HG02943 (cell line): ENCODE data around the gene GALNT16.

Source experiments
- ATAC-seq: cut with Tn5 transposase; IDR thresholded peaks from one replicate; pipeline ENCODE4 v1.9.1; 2021; ENCODE audit warnings: mild to moderate bottlenecking, low read depth, moderate library complexity; ENCODE audit not compliant: unreplicated experiment

GALNT16 gene

GRCh38 chr14:69314327-69314726, 54.4 kb downstream of the GALNT16 start:
- no peak for ATAC-seq

DNA sequence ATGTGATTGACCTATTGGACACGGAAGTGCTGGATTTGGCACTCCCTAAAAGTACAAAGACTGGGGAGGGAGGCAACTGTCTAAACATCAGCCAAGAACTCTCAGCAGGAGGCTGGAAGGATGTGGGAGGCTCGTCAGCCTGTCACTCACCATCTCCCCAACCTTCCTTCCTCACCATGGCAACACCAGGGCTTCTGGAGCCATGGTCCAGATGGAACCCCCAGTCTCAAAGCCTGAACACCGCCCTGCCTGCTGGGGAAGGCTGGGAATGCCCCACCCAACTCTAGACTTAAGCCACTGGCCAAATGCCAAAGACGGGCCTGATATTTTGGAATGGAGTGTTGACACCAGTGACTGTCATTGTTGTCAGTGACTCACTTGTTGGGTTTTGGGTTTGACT, 55.3 kb downstream of the GALNT16 start:
- ATAC-seq = no peak

- no peak for ATAC-seq
Measured at GRCh38 chr14:69316449-69317101, 56.6 kb downstream of the GALNT16 start.

- ATAC-seq = no peak
Measured at GRCh38 chr14:69317102-69317755, 57.3 kb downstream of the GALNT16 start.

- no peak for ATAC-seq
Measured at GRCh38 chr14:69317780-69318179, 57.8 kb downstream of the GALNT16 start.

DNA sequence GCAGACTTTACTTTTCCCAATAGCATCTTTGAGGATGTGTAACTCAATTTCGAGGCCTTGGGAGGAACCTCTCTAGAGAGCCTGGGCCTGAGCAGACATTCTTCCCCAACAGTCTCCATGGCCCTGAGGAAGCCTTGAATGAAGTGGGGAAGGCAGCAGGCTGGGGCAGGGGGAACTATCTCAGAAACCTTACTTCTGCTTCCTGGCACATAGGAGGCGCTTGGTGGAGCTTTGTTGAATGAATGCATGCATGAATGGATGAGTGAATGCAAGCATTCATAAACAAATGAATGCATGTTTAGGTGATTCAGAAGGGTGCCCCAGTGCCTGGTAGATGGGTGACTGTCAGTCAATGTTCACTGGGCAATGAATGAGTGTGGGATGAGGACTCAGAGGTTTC, 58.3 kb downstream of the GALNT16 start:
- no peak for ATAC-seq

GRCh38 chr14:69318901-69319475, 59.0 kb downstream of the GALNT16 start:
- no peak for ATAC-seq

- ATAC-seq = no peak
Measured at GRCh38 chr14:69319911-69320310, 60.0 kb downstream of the GALNT16 start.

DNA sequence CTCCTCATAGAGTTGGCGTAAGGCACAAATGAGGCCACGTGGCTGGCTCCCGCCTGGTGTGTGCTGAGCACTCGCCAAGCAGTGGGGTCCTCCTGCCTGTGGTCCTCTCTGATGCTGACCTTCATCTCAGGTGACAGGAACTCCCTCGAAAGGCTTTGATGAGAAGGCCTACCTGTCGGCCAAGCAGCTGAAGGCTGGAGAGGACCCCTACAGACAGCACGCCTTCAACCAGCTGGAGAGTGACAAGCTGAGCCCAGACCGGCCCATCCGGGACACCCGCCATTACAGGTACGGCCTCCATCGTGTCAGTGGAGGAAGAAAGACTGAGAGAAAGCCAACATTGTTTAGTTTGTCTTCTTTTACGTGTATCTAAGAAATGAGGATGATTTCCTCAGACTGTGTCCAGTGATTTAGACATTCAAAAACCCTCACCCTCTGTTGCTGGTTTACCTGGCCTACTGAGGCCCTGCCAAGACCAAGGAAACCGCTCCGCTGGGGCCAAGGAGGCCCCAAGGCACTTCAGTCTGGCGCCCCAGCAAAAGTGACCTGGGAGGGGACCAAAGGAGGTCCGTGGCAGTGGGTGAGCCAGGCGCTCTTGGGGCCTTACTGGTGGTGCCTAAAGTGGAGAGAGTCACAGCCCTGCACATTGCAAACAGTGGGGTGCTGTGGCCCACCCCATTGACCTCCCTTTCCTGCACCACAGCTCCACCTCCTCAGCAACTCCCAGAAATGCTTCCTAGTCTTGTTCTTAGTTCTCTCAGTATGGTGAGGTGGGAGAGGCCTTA, 60.8 kb downstream of the GALNT16 start:
- no peak for ATAC-seq

GRCh38 chr14:69321601-69322330, 61.8 kb downstream of the GALNT16 start:
- ATAC-seq = no peak

DNA sequence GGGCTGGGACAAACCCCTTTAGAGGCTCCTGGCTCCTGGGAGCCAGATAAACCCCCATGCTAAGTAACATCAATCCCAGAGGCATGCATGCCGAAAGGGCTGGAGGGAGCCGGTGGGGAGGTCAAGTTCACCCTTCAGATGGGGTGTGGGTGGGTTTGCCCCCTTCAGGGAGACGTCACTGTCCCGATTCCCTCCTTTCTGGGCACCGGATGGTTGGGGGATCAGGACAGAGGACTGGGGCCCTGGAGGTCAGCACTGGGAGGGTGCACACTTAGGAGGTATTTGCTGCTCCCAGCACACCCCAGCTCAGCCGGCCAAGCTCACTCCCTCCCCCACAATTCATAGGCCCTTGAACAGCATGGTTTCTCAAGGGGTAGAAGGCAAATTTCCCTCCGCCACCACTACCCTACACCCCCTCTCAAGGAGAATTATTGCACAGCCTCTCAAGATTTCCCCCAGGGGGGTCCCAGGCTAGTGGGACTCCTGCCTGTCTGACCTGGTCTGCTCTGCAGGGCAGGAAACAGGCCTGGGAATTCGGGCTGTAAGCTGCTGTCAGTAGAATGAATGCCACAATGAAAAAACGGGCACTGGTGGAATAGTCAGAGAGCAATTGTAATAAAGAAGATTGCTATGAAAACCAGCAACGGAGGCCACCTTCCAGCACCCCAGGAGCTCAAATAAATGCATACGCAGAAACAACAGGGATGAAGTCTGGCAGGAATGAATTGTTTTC, 63.5 kb downstream of the GALNT16 start:
- no peak for ATAC-seq

DNA sequence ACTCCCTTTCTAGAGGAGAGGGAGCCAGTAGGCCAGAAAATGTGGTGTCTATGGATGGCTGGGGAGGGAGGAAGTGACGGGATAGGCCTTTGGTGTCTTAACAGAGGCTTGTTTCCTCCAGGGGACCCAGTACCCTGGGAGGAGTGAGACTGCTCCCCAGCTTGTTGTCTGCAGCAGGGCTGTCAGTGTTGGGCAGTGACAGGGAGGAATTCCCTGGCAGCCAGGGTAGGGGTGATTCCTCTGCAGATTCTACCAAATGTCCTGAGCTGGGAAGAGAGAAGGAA, 64.0 kb downstream of the GALNT16 start:
- ATAC-seq = no peak

DNA sequence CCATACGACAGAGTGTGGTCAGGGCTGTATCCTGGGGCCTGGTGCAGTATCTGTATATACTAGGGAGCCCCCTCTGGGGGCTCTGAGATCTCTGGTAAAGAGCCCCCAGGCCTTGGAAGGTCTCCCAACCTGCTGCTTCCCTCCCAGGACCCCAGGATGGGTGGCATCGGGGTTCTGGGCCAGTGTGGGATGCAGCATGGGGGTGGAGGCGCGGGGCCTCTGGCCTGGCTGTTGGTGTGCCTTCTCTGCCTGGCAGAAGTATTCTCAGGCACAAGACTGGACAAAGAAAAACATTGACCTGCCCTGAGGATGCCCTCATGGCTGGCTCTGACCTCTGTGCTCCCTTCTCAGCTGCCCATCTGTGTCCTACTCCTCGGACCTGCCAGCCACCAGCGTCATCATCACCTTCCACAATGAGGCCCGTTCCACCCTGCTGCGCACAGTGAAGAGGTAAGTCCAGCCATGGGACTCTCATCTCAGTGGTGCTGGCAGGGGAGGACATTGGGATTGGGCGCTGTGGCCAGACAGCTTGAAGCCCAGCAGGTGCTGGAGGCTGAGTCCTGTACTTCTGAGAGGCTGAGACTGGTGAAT, 64.5 kb downstream of the GALNT16 start:
- no peak for ATAC-seq

DNA sequence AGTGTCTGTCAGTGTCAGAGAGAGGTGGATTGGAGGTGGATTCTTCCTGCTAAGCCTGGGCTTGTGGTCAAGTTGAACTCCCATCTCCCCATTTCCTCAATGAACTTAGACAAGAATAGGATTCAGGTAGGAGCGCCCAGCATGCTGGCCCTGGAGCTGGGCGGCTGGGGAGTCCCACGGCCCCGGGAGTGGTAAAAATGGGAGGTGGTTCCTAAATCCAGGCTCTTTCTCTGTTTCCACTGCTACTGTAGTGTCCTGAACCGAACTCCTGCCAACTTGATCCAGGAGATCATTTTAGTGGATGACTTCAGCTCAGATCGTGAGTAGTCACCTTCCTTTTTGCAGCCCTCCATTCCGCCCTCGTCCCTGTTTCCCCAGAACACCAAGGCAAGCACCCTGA, 65.1 kb downstream of the GALNT16 start:
- ATAC-seq = no peak

DNA sequence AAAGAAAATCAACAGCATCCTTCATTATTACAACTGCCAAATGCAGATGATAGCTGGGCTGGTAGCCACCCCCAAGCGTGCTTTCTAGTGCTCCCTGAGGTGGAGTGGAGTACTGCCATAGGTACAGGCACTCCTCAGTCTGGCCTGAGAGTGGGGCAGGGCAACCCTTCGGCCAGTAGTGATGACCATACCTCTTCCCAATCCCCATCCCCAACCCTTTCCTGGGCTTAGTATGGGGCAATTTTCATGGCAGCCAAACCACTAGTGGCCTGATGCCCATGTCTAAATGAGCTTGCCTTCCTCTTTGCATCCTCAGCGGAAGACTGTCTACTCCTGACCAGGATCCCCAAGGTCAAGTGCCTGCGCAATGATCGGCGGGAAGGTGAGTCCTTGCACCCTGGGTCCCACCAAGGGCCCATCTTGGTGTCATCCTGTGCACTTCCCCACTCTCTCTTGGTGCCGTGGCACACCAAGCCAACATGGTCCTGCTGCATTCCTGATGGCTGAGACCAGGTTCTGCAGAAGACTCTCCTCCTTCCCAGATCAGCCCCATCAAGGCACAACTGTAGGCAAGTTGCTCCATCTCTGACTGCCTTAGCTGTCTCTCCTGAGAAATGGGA, 65.8 kb downstream of the GALNT16 start:
- ATAC-seq = no peak

- no peak for ATAC-seq
Measured at GRCh38 chr14:69326611-69327010, 66.7 kb downstream of the GALNT16 start.

- no peak for ATAC-seq
Measured at GRCh38 chr14:69327507-69327906, 67.5 kb downstream of the GALNT16 start.

DNA sequence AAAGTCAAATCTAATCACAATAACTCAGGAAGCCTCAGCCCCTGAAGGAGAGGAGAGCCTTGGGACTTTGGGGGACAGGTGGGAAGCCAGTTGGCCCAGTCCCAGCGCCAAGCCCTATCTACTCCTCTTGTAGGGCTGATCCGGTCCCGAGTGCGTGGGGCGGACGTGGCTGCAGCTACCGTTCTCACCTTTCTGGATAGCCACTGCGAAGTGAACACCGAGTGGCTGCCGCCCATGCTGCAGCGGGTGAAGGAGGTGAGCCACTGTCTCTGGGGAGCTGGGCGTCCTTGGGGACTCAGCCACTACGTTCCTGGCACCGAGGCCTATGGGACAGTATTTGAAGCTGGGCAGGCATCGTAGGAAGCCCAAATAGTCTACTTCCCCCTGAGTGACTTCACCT, 68.4 kb downstream of the GALNT16 start:
- ATAC-seq = no peak

DNA sequence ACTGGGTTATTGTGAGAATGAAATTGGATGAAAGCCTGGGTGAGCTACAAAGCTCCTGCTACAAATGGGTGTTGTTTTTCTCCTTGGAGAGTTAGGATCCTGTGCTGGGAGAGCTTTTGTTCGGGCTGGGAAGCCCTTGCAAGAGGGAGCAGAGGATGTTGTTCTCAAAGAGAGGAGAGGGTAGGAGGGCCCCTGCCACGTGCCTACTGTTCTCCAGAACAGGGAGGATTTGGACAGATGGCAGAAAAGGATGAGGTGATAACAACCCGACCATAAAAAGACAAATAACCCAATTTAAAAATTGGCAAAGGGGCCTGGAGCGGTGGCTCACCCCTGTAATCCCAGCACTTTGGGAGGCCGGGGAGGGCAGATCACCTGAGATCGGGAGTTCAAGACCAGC, 68.8 kb downstream of the GALNT16 start:
- ATAC-seq = no peak
